Vagina (tissue), 2 donors: ENCODE measurements around the gene RAB6B. TPM values are rescaled to one million over a fixed set of nuclear protein-coding genes. Genes with fewer than 3 reads are reported as not detected.

Experiments
- DNase-seq, 2 donors: peaks; one replicate each; pipeline ENCODE4 v3.0.0-alpha.2; 2017; ENCODE audit errors: extremely low spot score in 2 of 2
- H3K27ac ChIP-seq: fragments of 200-600 bp; sonication (generic); one replicate; pipeline ENCODE4 v1.5.1; 2019
- H3K27me3 ChIP-seq: fragments of 200-600 bp; sonication (generic); one replicate; pipeline ENCODE4 v1.5.1; 2019
- H3K36me3 ChIP-seq, 2 donors: fragments of 200-600 bp; sonication (generic); one replicate each; pipeline ENCODE4 v1.5.1; 2017 to 2019
- H3K4me1 ChIP-seq: fragments of 200-600 bp; sonication (generic); one replicate; pipeline ENCODE4 v1.5.1; 2019
- H3K4me3 ChIP-seq, 2 donors: fragments of 200-600 bp; sonication (generic); 1 replicate in 1 of 2; 2 replicates in 1 of 2; pipeline ENCODE4 v1.5.1; 2016 to 2019
- H3K9me3 ChIP-seq: fragments of 200-600 bp; sonication (generic); one replicate; pipeline ENCODE4 v1.5.1; 2019
- POLR2A ChIP-seq, 2 donors: fragments of 450-650 bp; IDR thresholded peaks; one replicate each; pipeline ENCODE4 v1.6.1; 2017; ENCODE audit warnings: antibody characterized with exemption in 2 of 2, mild to moderate bottlenecking in 2 of 2, moderate library complexity in 2 of 2
- POLR2AphosphoS5 ChIP-seq, 2 donors: sonication (generic); formaldehyde crosslinking; IDR thresholded peaks; one replicate each; pipeline ENCODE4 v1.9.0; 2017; ENCODE audit warnings: antibody characterized with exemption in 2 of 2, mild to moderate bottlenecking in 2 of 2, low read depth in 1 of 2; ENCODE audit not compliant: insufficient read depth in 1 of 2
- intact Hi-C: fragments of 100-400 bp; cut with DNase I; formaldehyde crosslinking; loops from one replicate; pipeline ENCODE4 v1.15.1; 2023
- total RNA-seq: library from RNA; depleted of rRNA; stranded (reverse); fragments of >200 nt; gene quantifications from one replicate; pipeline ENCODE4 v1.2.3, GENCODE V29; 2016
- TF ChIP-seq, protein P1 (sequence below), 3 experiments: fragments of 450-650 bp in 2 of 3; fragments of 200-600 bp in 1 of 3; sonication (generic) in 1 of 3; IDR thresholded peaks; one replicate each; pipeline ENCODE4 v1.5.1; 2017 to 2019; ENCODE audit warnings: antibody characterized with exemption in 3 of 3, mild to moderate bottlenecking in 2 of 3, moderate library complexity in 2 of 3

Gene RAB6B
- total RNA-seq, 1 donor from 2014 or later = 3.7 TPM

DNA sequence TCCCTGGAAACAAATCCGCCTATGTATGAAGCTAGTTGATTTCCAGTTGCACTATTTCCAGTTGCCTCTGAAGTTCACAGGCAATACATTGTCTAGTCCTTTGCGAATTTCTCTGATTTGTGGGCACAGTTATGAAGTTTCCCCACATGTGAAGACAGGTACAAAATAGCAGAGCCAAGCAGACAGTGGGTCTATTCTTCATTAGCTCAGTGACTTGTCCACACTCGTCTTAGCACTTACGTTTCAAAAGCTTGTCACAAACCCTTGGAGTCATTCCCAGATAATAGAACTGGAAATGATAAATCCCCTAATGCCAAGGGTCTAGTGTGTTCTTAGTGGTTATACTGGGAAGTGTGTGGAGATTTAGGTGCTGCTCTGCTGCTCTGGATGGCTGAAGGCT, 75.6 kb downstream of the RAB6B start:
- Histone ChIP-seq H3K27ac (no peak overlapping the region), H3K27me3 (no peaks in the 10 kb centered on the region), H3K4me3 (no peak overlapping the region), H3K9me3 (no peaks in the 10 kb centered on the region), H3K4me1 (peaks cover 19% of the 10 kb centered on the region), H3K36me3 (peaks cover 0 to 48% of the 10 kb centered on the region in 2 donors)
- no peak for DNase-seq
- intact Hi-C loops = loop anchor here (10.0 kb wide), 1 partner anchor 105 kb away; no protein-coding TSS in a partner anchor
- no peak for TF ChIP-seq POLR2A (IDR thresholded peaks at IDR 0.05)
- TF ChIP-seq POLR2AphosphoS5 (IDR thresholded peaks at IDR 0.05; ENCODE audit: insufficient read depth in 1 of 2, low read depth in 1 of 2) = no peak
- TF ChIP-seq, protein P1, sequence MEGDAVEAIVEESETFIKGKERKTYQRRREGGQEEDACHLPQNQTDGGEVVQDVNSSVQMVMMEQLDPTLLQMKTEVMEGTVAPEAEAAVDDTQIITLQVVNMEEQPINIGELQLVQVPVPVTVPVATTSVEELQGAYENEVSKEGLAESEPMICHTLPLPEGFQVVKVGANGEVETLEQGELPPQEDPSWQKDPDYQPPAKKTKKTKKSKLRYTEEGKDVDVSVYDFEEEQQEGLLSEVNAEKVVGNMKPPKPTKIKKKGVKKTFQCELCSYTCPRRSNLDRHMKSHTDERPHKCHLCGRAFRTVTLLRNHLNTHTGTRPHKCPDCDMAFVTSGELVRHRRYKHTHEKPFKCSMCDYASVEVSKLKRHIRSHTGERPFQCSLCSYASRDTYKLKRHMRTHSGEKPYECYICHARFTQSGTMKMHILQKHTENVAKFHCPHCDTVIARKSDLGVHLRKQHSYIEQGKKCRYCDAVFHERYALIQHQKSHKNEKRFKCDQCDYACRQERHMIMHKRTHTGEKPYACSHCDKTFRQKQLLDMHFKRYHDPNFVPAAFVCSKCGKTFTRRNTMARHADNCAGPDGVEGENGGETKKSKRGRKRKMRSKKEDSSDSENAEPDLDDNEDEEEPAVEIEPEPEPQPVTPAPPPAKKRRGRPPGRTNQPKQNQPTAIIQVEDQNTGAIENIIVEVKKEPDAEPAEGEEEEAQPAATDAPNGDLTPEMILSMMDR (IDR thresholded peaks at IDR 0.05) = no peak

GRCh38 chr3:133815386-133815785, 80.3 kb downstream of the RAB6B start:
- Histone ChIP-seq H3K9me3 (no peaks in the 10 kb centered on the region), H3K36me3 (peaks cover 0 to 46% of the 10 kb centered on the region in 2 donors), H3K27me3 (no peaks in the 10 kb centered on the region), H3K4me1 (peaks cover 11% of the 10 kb centered on the region), H3K4me3 (no peak overlapping the region), H3K27ac (no peak overlapping the region)
- TF ChIP-seq, protein P1 (IDR thresholded peaks at IDR 0.05) = no peak
- TF ChIP-seq POLR2AphosphoS5 (IDR thresholded peaks at IDR 0.05; ENCODE audit: insufficient read depth in 1 of 2, low read depth in 1 of 2) (no peak), POLR2A (IDR thresholded peaks at IDR 0.05) (no peak)
- intact Hi-C loops = no loop called here
- no peak for DNase-seq

- Histone ChIP-seq H3K9me3 (no peaks in the 10 kb centered on the region), H3K27me3 (no peaks in the 10 kb centered on the region), H3K4me3 (no peak overlapping the region), H3K4me1 (no peaks in the 10 kb centered on the region), H3K27ac (no peak overlapping the region), H3K36me3 (peaks cover 0 to 36% of the 10 kb centered on the region in 2 donors)
- TF ChIP-seq POLR2A (IDR thresholded peaks at IDR 0.05) (no peak), POLR2AphosphoS5 (IDR thresholded peaks at IDR 0.05; ENCODE audit: insufficient read depth in 1 of 2, low read depth in 1 of 2) (no peak)
- TF ChIP-seq, protein P1 (IDR thresholded peaks at IDR 0.05) = no peak
- intact Hi-C loops = no loop called here
- no peak for DNase-seq
These were observed 82.8 kb downstream of the RAB6B start for GRCh38 chr3:133812872-133813271.

- H3K36me3 ChIP-seq = peaks cover 0 to 9% of the 10 kb centered on the region in 2 donors
- H3K4me1 ChIP-seq = peaks cover 20% of the 10 kb centered on the region
- intact Hi-C loops = no loop called here
- H3K9me3 ChIP-seq = no peaks in the 10 kb centered on the region
- DNase-seq = peak in 1 of 2 donors; percentile 95
- peak within 1 kb of the TSS; percentile 54 for H3K27ac ChIP-seq
- H3K27me3 ChIP-seq = no peaks in the 10 kb centered on the region
- peak; percentile 83 to 93 for TF ChIP-seq POLR2AphosphoS5 (IDR thresholded peaks at IDR 0.05; ENCODE audit: insufficient read depth in 1 of 2, low read depth in 1 of 2)
- TF ChIP-seq, protein P1 (IDR thresholded peaks at IDR 0.05) = no peak
- peak within 1 kb of the TSS; percentile 92 to 96 for H3K4me3 ChIP-seq
These were observed 89.8 kb downstream of the RAB6B start, which contains the start of gene SRPRB for GRCh38 chr3:133805702-133806475. TSS of gene SRPRB (plus strand) at chr3:133805815. CDS start at chr3:133805849, 34 bp downstream.

DNA sequence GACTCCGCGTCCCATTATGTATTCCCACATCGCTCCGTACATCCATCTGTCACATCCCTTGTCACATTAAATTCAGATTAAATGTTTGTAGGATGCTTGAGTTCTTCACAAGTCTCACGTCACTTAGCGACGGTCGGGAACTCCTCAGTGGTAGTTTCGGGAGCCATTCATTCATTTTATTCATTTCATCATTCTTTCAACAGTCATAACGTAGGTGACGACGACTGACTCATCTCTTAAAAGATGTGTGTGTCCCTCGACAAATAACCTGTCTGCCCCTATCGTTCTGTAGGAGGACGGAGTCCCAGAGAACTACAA, 90.3 kb downstream of the RAB6B start:
- TF ChIP-seq POLR2AphosphoS5 (IDR thresholded peaks at IDR 0.05; ENCODE audit: insufficient read depth in 1 of 2, low read depth in 1 of 2) = no peak
- intact Hi-C loops = no loop called here
- Histone ChIP-seq H3K27ac (no peak overlapping the region), H3K9me3 (no peaks in the 10 kb centered on the region), H3K4me3 (peak overlapping the region; percentile 92 to 96), H3K36me3 (peaks cover 0 to 3% of the 10 kb centered on the region in 2 donors), H3K4me1 (peaks cover 20% of the 10 kb centered on the region), H3K27me3 (no peaks in the 10 kb centered on the region)
- DNase-seq = no peak
